ENCODE results near the gene N4BP3. TPM values are rescaled to one million over a fixed set of nuclear protein-coding genes. Genes with fewer than 3 reads are reported as not detected.

Gene N4BP3
- polyA plus RNA-seq, 3 donors, result 3.8 to 4.4 (median 3.9) TPM

Other genes starting within 250 kb of the N4BP3 start
- gene PROP1, start 117.3 kb upstream of the N4BP3 start, polyA plus RNA-seq (ENCODE audit: insufficient read length in 3 of 3), result not detected
- gene RMND5B, start 17.5 kb downstream of the N4BP3 start, polyA plus RNA-seq (ENCODE audit: insufficient read length in 3 of 3), result 10 to 100 TPM; 29.0 to 32.9 (median 32.1) TPM
- 100 to 1,000 TPM in 2 of 3 donors, 10 to 100 TPM in 1; 96.2 to 107 (median 102) TPM for gene NHP2, start 40.4 kb downstream of the N4BP3 start, polyA plus RNA-seq (ENCODE audit: insufficient read length in 3 of 3)
- under 1 TPM in 2 of 3 donors, not detected in 1; 0.06 to 0.07 TPM for gene GMCL2, start 73.8 kb downstream of the N4BP3 start, polyA plus RNA-seq (ENCODE audit: insufficient read length in 3 of 3)
- gene HNRNPAB, start 91.0 kb downstream of the N4BP3 start, polyA plus RNA-seq (ENCODE audit: insufficient read length in 3 of 3), result 100 to 1,000 TPM; 150 to 157 (median 154) TPM
- 10 to 100 TPM; 50.7 to 61.9 (median 55.2) TPM for gene PHYKPL, start 119.3 kb downstream of the N4BP3 start, polyA plus RNA-seq (ENCODE audit: insufficient read length in 3 of 3)

All from right renal cortex interstitium (tissue), 3 donors.